GM11168 (cell line): ENCODE results near the gene PRKAR1B.

ENCODE experiments used
- in situ Hi-C: fragments of 300-500 bp; cut with MboI; formaldehyde crosslinking; loops from one replicate; pipeline ENCODE4 v1.12.0; 2022; ENCODE audit warnings: low sequenced_read_pairs; ENCODE audit not compliant: unreplicated experiment

The PRKAR1B gene

GRCh38 chr7:610531-611280, 116.4 kb downstream of the PRKAR1B start:
- in situ Hi-C loops = no loop called here

- in situ Hi-C loops = no loop called here
Measured at GRCh38 chr7:610141-610530, 116.9 kb downstream of the PRKAR1B start.

- in situ Hi-C loops = no loop called here
Measured at GRCh38 chr7:609365-609764, 117.7 kb downstream of the PRKAR1B start.

- in situ Hi-C loops = no loop called here
Measured at GRCh38 chr7:608954-609353, 118.1 kb downstream of the PRKAR1B start.

GRCh38 chr7:608361-608760, 118.7 kb downstream of the PRKAR1B start:
- in situ Hi-C loops = no loop called here

- in situ Hi-C loops = no loop called here
Measured at GRCh38 chr7:607938-608337, 119.1 kb downstream of the PRKAR1B start.

- in situ Hi-C loops = no loop called here
Measured at GRCh38 chr7:605661-606450, 121.2 kb downstream of the PRKAR1B start.

GRCh38 chr7:604884-605531, 122.1 kb downstream of the PRKAR1B start:
- in situ Hi-C loops = no loop called here

- in situ Hi-C loops = no loop called here
Measured at GRCh38 chr7:604001-604883, 122.8 kb downstream of the PRKAR1B start.

GRCh38 chr7:603152-603951, 123.7 kb downstream of the PRKAR1B start:
- in situ Hi-C loops = no loop called here

GRCh38 chr7:602341-603141, 124.5 kb downstream of the PRKAR1B start:
- in situ Hi-C loops = no loop called here

- in situ Hi-C loops = no loop called here
Measured at GRCh38 chr7:601595-602340, 125.3 kb downstream of the PRKAR1B start.

GRCh38 chr7:601036-601594, 126.0 kb downstream of the PRKAR1B start:
- in situ Hi-C loops = no loop called here

- in situ Hi-C loops = no loop called here
Measured at GRCh38 chr7:600149-601035, 126.7 kb downstream of the PRKAR1B start.

GRCh38 chr7:598899-599298, 128.2 kb downstream of the PRKAR1B start:
- in situ Hi-C loops = no loop called here

- in situ Hi-C loops = no loop called here
Measured at GRCh38 chr7:597348-598178, 129.5 kb downstream of the PRKAR1B start.
